HG03342 (cell line): ENCODE data around the gene KCNQ2.

Experiments used
- ATAC-seq: cut with Tn5 transposase; IDR thresholded peaks from one replicate; pipeline ENCODE4 v1.9.1; 2021; ENCODE audit warnings: mild to moderate bottlenecking, moderate library complexity; ENCODE audit not compliant: unreplicated experiment

Gene KCNQ2

GRCh38 chr20:63501818-63502670 lies 29.6 kb upstream of the KCNQ2 start:
- no peak for ATAC-seq

GRCh38 chr20:63500902-63501817 lies 28.7 kb upstream of the KCNQ2 start:
- no peak for ATAC-seq

- no peak for ATAC-seq
These were observed 27.9 kb upstream of the KCNQ2 start for GRCh38 chr20:63500151-63500901.

- ATAC-seq = no peak
These were observed 27.0 kb upstream of the KCNQ2 start for GRCh38 chr20:63499338-63499969.

- no peak for ATAC-seq
These were observed 26.5 kb upstream of the KCNQ2 start, which contains the start of gene EEF1A2 for GRCh38 chr20:63498960-63499337. TSS of gene EEF1A2 (minus strand) at chr20:63499083. CDS start at chr20:63497763, 1,320 bp downstream.

GRCh38 chr20:63497946-63498935 lies 25.8 kb upstream of the KCNQ2 start:
- no peak for ATAC-seq

GRCh38 chr20:63497138-63497945 lies 24.9 kb upstream of the KCNQ2 start:
- no peak for ATAC-seq

- no peak for ATAC-seq
These were observed 24.2 kb upstream of the KCNQ2 start for GRCh38 chr20:63496596-63497120.

GRCh38 chr20:63495741-63496595 lies 23.5 kb upstream of the KCNQ2 start:
- ATAC-seq = no peak

GRCh38 chr20:63495167-63495720 lies 22.8 kb upstream of the KCNQ2 start:
- ATAC-seq = no peak

GRCh38 chr20:63494420-63495166 lies 22.1 kb upstream of the KCNQ2 start:
- no peak for ATAC-seq

GRCh38 chr20:63494084-63494419 lies 21.6 kb upstream of the KCNQ2 start:
- no peak for ATAC-seq

- no peak for ATAC-seq
These were observed 21.1 kb upstream of the KCNQ2 start for GRCh38 chr20:63493563-63494020.

GRCh38 chr20:63492982-63493381 lies 20.5 kb upstream of the KCNQ2 start:
- no peak for ATAC-seq

GRCh38 chr20:63492518-63492917 lies 20.1 kb upstream of the KCNQ2 start:
- no peak for ATAC-seq

GRCh38 chr20:63491635-63492230 lies 19.3 kb upstream of the KCNQ2 start:
- no peak for ATAC-seq
